HEK293 (cell line): ENCODE data around the gene RBM10.

Experiments used
- FEZF1 ChIP-seq: fragments of 450-650 bp; formaldehyde crosslinking; IDR thresholded peaks from 2 replicates; pipeline ENCODE4 v1.5.1; 2016; ENCODE audit warnings: missing biosample characterization, missing genetic modification characterization
- GLI2 ChIP-seq: fragments of 450-650 bp; formaldehyde crosslinking; IDR thresholded peaks from 2 replicates; pipeline ENCODE4; 2017; ENCODE audit warnings: missing biosample characterization, missing genetic modification characterization, low read depth, borderline replicate concordance
- IKZF3 ChIP-seq: fragments of 450-650 bp; IDR thresholded peaks from 2 replicates; pipeline ENCODE4 v1.5.0; 2018; ENCODE audit warnings: missing biosample characterization, mild to moderate bottlenecking, missing genetic modification characterization, moderate library complexity
- KLF7 ChIP-seq: fragments of 450-650 bp; formaldehyde crosslinking; IDR thresholded peaks from 2 replicates; pipeline ENCODE4 v1.5.1; 2016; ENCODE audit warnings: missing biosample characterization, missing genetic modification characterization, borderline replicate concordance
- REPIN1 ChIP-seq: fragments of 450-650 bp; formaldehyde crosslinking; IDR thresholded peaks from 2 replicates; pipeline ENCODE4 v1.5.1; 2017; ENCODE audit warnings: missing biosample characterization, missing genetic modification characterization, low read depth
- SCRT1 ChIP-seq: fragments of 450-650 bp; formaldehyde crosslinking; IDR thresholded peaks from 2 replicates; pipeline ENCODE4 v1.5.1; 2016; ENCODE audit warnings: missing biosample characterization, missing genetic modification characterization, borderline replicate concordance
- SP3 ChIP-seq: fragments of 450-650 bp; formaldehyde crosslinking; IDR thresholded peaks from 2 replicates; pipeline ENCODE4 v1.5.1; 2016; ENCODE audit warnings: missing biosample characterization, missing genetic modification characterization
- TRIM28 ChIP-seq: IDR thresholded peaks from 2 replicates; pipeline ENCODE4 v1.6.1; 2011; ENCODE audit warnings: low read length, control low read depth, borderline replicate concordance
- WT1 ChIP-seq: fragments of 450-650 bp; formaldehyde crosslinking; IDR thresholded peaks from 2 replicates; pipeline ENCODE4 v1.5.1; 2016; ENCODE audit warnings: missing biosample characterization, missing genetic modification characterization
- ZBTB17 ChIP-seq: fragments of 450-650 bp; formaldehyde crosslinking; IDR thresholded peaks from 2 replicates; pipeline ENCODE4 v1.5.1; 2016; ENCODE audit warnings: missing biosample characterization, missing genetic modification characterization
- ZNF133 ChIP-seq: fragments of 450-650 bp; formaldehyde crosslinking; IDR thresholded peaks from 2 replicates; pipeline ENCODE4 v1.5.1; 2016; ENCODE audit warnings: missing biosample characterization, missing genetic modification characterization
- ZNF2 ChIP-seq: fragments of 450-650 bp; formaldehyde crosslinking; IDR thresholded peaks from 2 replicates; pipeline ENCODE4 v1.5.1; 2016; ENCODE audit warnings: missing biosample characterization, missing genetic modification characterization
- ZNF24 ChIP-seq: fragments of 450-650 bp; formaldehyde crosslinking; IDR thresholded peaks from 2 replicates; pipeline ENCODE4 v1.5.1; 2016; ENCODE audit warnings: missing biosample characterization, missing genetic modification characterization
- ZNF335 ChIP-seq: fragments of 450-650 bp; formaldehyde crosslinking; conservative IDR thresholded peaks from 2 replicates; pipeline ENCODE4 v1.5.1; 2016; ENCODE audit warnings: missing biosample characterization, missing genetic modification characterization
- ZNF624 ChIP-seq: fragments of 450-650 bp; formaldehyde crosslinking; IDR thresholded peaks from 2 replicates; pipeline ENCODE4 v1.5.1; 2017; ENCODE audit warnings: missing biosample characterization, missing genetic modification characterization
- ZNF747 ChIP-seq: fragments of 450-650 bp; formaldehyde crosslinking; IDR thresholded peaks from 2 replicates; pipeline ENCODE4 v1.5.1; 2016; ENCODE audit warnings: missing biosample characterization, missing genetic modification characterization
- ZNF843 ChIP-seq: fragments of 450-650 bp; formaldehyde crosslinking; IDR thresholded peaks from 2 replicates; pipeline ENCODE4 v1.5.1; 2016; ENCODE audit warnings: missing biosample characterization, missing genetic modification characterization
- ZXDB ChIP-seq: fragments of 450-650 bp; formaldehyde crosslinking; IDR thresholded peaks from 2 replicates; pipeline ENCODE4 v1.5.1; 2016; ENCODE audit warnings: missing biosample characterization, missing genetic modification characterization
- TF ChIP-seq, protein P1 (sequence below): fragments of 450-650 bp; IDR thresholded peaks from 2 replicates; pipeline ENCODE4 v1.5.1; 2018; ENCODE audit warnings: missing biosample characterization, mild to moderate bottlenecking, missing genetic modification characterization
- TF ChIP-seq, protein P2 (sequence below): sonication (generic); formaldehyde crosslinking; IDR thresholded peaks from 2 replicates; pipeline ENCODE4 v1.8.1; 2022; ENCODE audit warnings: mild to moderate bottlenecking, moderate library complexity, missing genetic modification reagents
- TF ChIP-seq, protein P3 (sequence below): fragments of 450-650 bp; formaldehyde crosslinking; IDR thresholded peaks from 2 replicates; pipeline ENCODE4 v1.5.1; 2016; ENCODE audit warnings: missing biosample characterization, missing genetic modification characterization
- TF ChIP-seq, protein P4 (sequence below): fragments of 450-650 bp; formaldehyde crosslinking; IDR thresholded peaks from 2 replicates; pipeline ENCODE4 v1.5.1; 2016; ENCODE audit warnings: missing biosample characterization, missing genetic modification characterization
- TF ChIP-seq, protein P5 (sequence below): fragments of 450-650 bp; formaldehyde crosslinking; IDR thresholded peaks from 2 replicates; pipeline ENCODE4 v1.5.1; 2017; ENCODE audit warnings: missing biosample characterization, missing genetic modification characterization
- TF ChIP-seq, protein P6 (sequence below): fragments of 450-650 bp; formaldehyde crosslinking; IDR thresholded peaks from 2 replicates; pipeline ENCODE4 v1.5.1; 2016; ENCODE audit warnings: missing biosample characterization, missing genetic modification characterization, borderline replicate concordance

Gene RBM10

DNA sequence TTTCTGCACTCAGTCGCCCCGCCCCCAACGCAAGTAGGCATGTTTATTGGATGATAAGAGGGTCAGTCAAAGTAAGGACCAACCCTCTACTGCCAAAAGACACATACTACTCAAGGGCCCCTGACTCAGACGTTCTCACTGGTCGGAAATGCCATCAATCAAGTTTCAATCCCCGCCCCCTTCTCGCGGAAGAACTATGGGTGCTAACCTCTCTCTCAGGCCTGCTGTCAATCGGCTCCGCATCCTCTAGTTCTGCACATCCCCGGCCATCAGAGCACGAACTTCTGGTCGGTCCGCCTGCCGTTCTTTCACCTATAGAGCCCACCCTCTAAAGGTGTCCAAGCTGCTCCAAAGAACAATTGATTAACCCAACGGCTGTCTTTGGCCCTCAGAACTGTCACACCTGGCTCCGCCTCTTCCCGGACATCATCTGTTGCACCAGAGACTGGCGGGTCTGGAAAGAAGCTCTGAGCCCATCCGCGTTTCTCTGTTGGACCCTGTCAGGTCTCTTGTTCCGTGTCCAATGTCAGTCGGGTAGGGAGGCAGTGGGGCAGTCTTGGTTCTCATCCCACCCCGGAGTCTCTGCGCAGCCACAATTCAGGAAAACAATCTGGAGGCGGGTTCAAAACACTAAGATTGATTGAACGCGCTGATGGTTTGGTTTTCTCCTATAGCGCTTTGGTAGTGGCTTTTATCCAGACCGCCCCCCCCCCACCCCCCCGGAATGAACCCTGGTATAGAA is 15.7 kb upstream of the RBM10 start (continued):
- TF ChIP-seq, protein P1, sequence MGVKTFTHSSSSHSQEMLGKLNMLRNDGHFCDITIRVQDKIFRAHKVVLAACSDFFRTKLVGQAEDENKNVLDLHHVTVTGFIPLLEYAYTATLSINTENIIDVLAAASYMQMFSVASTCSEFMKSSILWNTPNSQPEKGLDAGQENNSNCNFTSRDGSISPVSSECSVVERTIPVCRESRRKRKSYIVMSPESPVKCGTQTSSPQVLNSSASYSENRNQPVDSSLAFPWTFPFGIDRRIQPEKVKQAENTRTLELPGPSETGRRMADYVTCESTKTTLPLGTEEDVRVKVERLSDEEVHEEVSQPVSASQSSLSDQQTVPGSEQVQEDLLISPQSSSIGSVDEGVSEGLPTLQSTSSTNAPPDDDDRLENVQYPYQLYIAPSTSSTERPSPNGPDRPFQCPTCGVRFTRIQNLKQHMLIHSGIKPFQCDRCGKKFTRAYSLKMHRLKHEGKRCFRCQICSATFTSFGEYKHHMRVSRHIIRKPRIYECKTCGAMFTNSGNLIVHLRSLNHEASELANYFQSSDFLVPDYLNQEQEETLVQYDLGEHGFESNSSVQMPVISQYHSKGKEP (tag by site-specific recombination) = no peak
- TF ChIP-seq, protein P2, sequence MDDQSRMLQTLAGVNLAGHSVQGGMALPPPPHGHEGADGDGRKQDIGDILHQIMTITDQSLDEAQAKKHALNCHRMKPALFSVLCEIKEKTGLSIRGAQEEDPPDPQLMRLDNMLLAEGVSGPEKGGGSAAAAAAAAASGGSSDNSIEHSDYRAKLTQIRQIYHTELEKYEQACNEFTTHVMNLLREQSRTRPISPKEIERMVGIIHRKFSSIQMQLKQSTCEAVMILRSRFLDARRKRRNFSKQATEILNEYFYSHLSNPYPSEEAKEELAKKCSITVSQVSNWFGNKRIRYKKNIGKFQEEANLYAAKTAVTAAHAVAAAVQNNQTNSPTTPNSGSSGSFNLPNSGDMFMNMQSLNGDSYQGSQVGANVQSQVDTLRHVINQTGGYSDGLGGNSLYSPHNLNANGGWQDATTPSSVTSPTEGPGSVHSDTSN (CRISPR knock-in tag) = peak; percentile 88; the same call in 1 of the 2 replicates
- peak; percentile 69; the same call in 1 of the 2 replicates for TF ChIP-seq ZNF2 (tag by site-specific recombination)
- TF ChIP-seq ZNF624 (tag by site-specific recombination) = no peak
- TF ChIP-seq WT1 (tag by site-specific recombination) = no peak
- TF ChIP-seq SCRT1 (tag by site-specific recombination) = peak; percentile 98
- peak; percentile 68 for TF ChIP-seq ZNF335 (tag by site-specific recombination)
- no peak for TF ChIP-seq IKZF3
- no peak for TF ChIP-seq GLI2 (tag by site-specific recombination)
- no peak for TF ChIP-seq ZNF747 (tag by site-specific recombination)
- no peak for TF ChIP-seq REPIN1
- TF ChIP-seq ZNF843 (tag by site-specific recombination) = no peak
- TF ChIP-seq ZBTB17 = peak; percentile 95
- no peak for TF ChIP-seq ZNF133 (tag by site-specific recombination)
- TF ChIP-seq ZXDB (tag by site-specific recombination) = peak; percentile 62
- peak; percentile 92 for TF ChIP-seq FEZF1 (tag by site-specific recombination)
- TF ChIP-seq, protein P3, sequence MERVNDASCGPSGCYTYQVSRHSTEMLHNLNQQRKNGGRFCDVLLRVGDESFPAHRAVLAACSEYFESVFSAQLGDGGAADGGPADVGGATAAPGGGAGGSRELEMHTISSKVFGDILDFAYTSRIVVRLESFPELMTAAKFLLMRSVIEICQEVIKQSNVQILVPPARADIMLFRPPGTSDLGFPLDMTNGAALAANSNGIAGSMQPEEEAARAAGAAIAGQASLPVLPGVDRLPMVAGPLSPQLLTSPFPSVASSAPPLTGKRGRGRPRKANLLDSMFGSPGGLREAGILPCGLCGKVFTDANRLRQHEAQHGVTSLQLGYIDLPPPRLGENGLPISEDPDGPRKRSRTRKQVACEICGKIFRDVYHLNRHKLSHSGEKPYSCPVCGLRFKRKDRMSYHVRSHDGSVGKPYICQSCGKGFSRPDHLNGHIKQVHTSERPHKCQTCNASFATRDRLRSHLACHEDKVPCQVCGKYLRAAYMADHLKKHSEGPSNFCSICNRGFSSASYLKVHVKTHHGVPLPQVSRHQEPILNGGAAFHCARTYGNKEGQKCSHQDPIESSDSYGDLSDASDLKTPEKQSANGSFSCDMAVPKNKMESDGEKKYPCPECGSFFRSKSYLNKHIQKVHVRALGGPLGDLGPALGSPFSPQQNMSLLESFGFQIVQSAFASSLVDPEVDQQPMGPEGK (tag by site-specific recombination) = 0 out of 2 replicates have a peak, but pooled peaks have one; percentile 44
- TF ChIP-seq SP3 (tag by site-specific recombination) = peak; percentile 89
- TF ChIP-seq TRIM28 = 0 out of 2 replicates have a peak, but pooled peaks have one; percentile 36
- TF ChIP-seq, protein P4, sequence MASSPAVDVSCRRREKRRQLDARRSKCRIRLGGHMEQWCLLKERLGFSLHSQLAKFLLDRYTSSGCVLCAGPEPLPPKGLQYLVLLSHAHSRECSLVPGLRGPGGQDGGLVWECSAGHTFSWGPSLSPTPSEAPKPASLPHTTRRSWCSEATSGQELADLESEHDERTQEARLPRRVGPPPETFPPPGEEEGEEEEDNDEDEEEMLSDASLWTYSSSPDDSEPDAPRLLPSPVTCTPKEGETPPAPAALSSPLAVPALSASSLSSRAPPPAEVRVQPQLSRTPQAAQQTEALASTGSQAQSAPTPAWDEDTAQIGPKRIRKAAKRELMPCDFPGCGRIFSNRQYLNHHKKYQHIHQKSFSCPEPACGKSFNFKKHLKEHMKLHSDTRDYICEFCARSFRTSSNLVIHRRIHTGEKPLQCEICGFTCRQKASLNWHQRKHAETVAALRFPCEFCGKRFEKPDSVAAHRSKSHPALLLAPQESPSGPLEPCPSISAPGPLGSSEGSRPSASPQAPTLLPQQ = peak; percentile 96
- TF ChIP-seq, protein P5, sequence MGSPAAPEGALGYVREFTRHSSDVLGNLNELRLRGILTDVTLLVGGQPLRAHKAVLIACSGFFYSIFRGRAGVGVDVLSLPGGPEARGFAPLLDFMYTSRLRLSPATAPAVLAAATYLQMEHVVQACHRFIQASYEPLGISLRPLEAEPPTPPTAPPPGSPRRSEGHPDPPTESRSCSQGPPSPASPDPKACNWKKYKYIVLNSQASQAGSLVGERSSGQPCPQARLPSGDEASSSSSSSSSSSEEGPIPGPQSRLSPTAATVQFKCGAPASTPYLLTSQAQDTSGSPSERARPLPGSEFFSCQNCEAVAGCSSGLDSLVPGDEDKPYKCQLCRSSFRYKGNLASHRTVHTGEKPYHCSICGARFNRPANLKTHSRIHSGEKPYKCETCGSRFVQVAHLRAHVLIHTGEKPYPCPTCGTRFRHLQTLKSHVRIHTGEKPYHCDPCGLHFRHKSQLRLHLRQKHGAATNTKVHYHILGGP (tag by site-specific recombination) = no peak
- no peak for TF ChIP-seq KLF7
- peak; percentile 50; the same call in 1 of the 2 replicates for TF ChIP-seq ZNF24 (tag by site-specific recombination)
- TF ChIP-seq, protein P6, sequence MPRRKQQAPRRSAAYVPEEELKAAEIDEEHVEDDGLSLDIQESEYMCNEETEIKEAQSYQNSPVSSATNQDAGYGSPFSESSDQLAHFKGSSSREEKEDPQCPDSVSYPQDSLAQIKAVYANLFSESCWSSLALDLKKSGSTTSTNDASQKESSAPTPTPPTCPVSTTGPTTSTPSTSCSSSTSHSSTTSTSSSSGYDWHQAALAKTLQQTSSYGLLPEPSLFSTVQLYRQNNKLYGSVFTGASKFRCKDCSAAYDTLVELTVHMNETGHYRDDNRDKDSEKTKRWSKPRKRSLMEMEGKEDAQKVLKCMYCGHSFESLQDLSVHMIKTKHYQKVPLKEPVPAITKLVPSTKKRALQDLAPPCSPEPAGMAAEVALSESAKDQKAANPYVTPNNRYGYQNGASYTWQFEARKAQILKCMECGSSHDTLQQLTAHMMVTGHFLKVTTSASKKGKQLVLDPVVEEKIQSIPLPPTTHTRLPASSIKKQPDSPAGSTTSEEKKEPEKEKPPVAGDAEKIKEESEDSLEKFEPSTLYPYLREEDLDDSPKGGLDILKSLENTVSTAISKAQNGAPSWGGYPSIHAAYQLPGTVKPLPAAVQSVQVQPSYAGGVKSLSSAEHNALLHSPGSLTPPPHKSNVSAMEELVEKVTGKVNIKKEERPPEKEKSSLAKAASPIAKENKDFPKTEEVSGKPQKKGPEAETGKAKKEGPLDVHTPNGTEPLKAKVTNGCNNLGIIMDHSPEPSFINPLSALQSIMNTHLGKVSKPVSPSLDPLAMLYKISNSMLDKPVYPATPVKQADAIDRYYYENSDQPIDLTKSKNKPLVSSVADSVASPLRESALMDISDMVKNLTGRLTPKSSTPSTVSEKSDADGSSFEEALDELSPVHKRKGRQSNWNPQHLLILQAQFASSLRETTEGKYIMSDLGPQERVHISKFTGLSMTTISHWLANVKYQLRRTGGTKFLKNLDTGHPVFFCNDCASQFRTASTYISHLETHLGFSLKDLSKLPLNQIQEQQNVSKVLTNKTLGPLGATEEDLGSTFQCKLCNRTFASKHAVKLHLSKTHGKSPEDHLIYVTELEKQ (tag by site-specific recombination) = no peak
